ENCODE results near the gene CYP19A1. TPM values are rescaled to one million over a fixed set of nuclear protein-coding genes. Genes with fewer than 3 reads are reported as not detected.
"Not testable (repeated sequence)": the region's sequence is repeated elsewhere in the genome, so short reads cannot be mapped to it uniquely, and the experiment has no call there.

The CYP19A1 gene
- total RNA-seq, 1 donor from 2014 or later = 0.49 TPM

GRCh38 chr15:51203797-51204196 lies 134.6 kb downstream of the CYP19A1 start:
- no peak for DNase-seq

- no peak for DNase-seq
These were observed 135.6 kb downstream of the CYP19A1 start for GRCh38 chr15:51202783-51203182.

- DNase-seq = no peak
These were observed 136.8 kb downstream of the CYP19A1 start for GRCh38 chr15:51201581-51201980.

- peak; percentile 63 for DNase-seq
These were observed 137.6 kb downstream of the CYP19A1 start for GRCh38 chr15:51200792-51201191.

- DNase-seq = no peak
These were observed 138.9 kb downstream of the CYP19A1 start for GRCh38 chr15:51199541-51199940.

- DNase-seq = no peak
These were observed 139.6 kb downstream of the CYP19A1 start for GRCh38 chr15:51198701-51199232.

- no peak for DNase-seq
These were observed 142.9 kb downstream of the CYP19A1 start for GRCh38 chr15:51195459-51195858.

- no peak for DNase-seq
These were observed 144.4 kb downstream of the CYP19A1 start for GRCh38 chr15:51193979-51194378.

- peak; percentile 8 for DNase-seq
These were observed 144.9 kb downstream of the CYP19A1 start for GRCh38 chr15:51193526-51193925.

GRCh38 chr15:51192521-51193280 lies 145.7 kb downstream of the CYP19A1 start:
- peak; percentile 54 for DNase-seq

- DNase-seq = no peak
These were observed 146.6 kb downstream of the CYP19A1 start for GRCh38 chr15:51191766-51192165.

- DNase-seq = no peak
These were observed 147.2 kb downstream of the CYP19A1 start for GRCh38 chr15:51191072-51191670.

- DNase-seq = no peak
These were observed 147.8 kb downstream of the CYP19A1 start for GRCh38 chr15:51190424-51191068.

GRCh38 chr15:51189669-51190385 lies 148.6 kb downstream of the CYP19A1 start:
- DNase-seq = no peak

- DNase-seq = not testable (repeated sequence)
These were observed 149.6 kb downstream of the CYP19A1 start for GRCh38 chr15:51188791-51189190.

- DNase-seq = no peak
These were observed 151.5 kb downstream of the CYP19A1 start for GRCh38 chr15:51186891-51187290.

- DNase-seq = no peak
These were observed 152.2 kb downstream of the CYP19A1 start for GRCh38 chr15:51186181-51186705.

- no peak for DNase-seq
These were observed 152.9 kb downstream of the CYP19A1 start for GRCh38 chr15:51185213-51186159.

- no peak for DNase-seq
These were observed 153.8 kb downstream of the CYP19A1 start for GRCh38 chr15:51184627-51185026.

GRCh38 chr15:51183076-51183475 lies 155.3 kb downstream of the CYP19A1 start:
- no peak for DNase-seq

GRCh38 chr15:51181905-51182304 lies 156.5 kb downstream of the CYP19A1 start:
- no peak for DNase-seq

All from skin of body (tissue), 2 donors.